ENCODE results near the gene CRYGD.

The CRYGD gene

GRCh38 chr2:208135794-208136715, 11.7 kb upstream of the CRYGD start:
- TF ChIP-seq POU6F1 (CRISPR knock-in tag; IDR thresholded peaks at IDR 0.05; ENCODE audit: borderline replicate concordance, low read depth) = no peak
- TF ChIP-seq ZNF70 (CRISPR knock-in tag; IDR thresholded peaks at IDR 0.05) = no peak
- no peak for TF ChIP-seq ZNF565 (CRISPR knock-in tag; conservative IDR thresholded peaks at IDR 0.05; ENCODE audit: low read depth)
- TF ChIP-seq CSRNP3 (CRISPR knock-in tag; IDR thresholded peaks at IDR 0.05) = no peak
- no peak for TF ChIP-seq SNAI2 (CRISPR knock-in tag; IDR thresholded peaks at IDR 0.05)
- no peak for TF ChIP-seq TSHZ2 (CRISPR knock-in tag; IDR thresholded peaks at IDR 0.05)
- no peak for TF ChIP-seq TCF4 (CRISPR knock-in tag; IDR thresholded peaks at IDR 0.05; ENCODE audit: borderline replicate concordance)
- no peak for TF ChIP-seq TOX (CRISPR knock-in tag; IDR thresholded peaks at IDR 0.05; ENCODE audit: borderline replicate concordance)
- no peak for TF ChIP-seq BACH2 (CRISPR knock-in tag; IDR thresholded peaks at IDR 0.05; ENCODE audit: borderline replicate concordance)
- no peak for TF ChIP-seq ZFP3 (CRISPR knock-in tag; IDR thresholded peaks at IDR 0.05)
- no peak for TF ChIP-seq ISL1 (CRISPR knock-in tag; IDR thresholded peaks at IDR 0.05)
- no peak for TF ChIP-seq RARB (CRISPR knock-in tag; IDR thresholded peaks at IDR 0.05)
- no peak for ATAC-seq

GRCh38 chr2:208134928-208135586, 10.7 kb upstream of the CRYGD start:
- ATAC-seq = no peak
- TF ChIP-seq ZC3H10 (CRISPR knock-in tag; IDR thresholded peaks at IDR 0.05) (no peak), TOX (CRISPR knock-in tag; IDR thresholded peaks at IDR 0.05; ENCODE audit: borderline replicate concordance) (no peak), PPARA (CRISPR knock-in tag; IDR thresholded peaks at IDR 0.05; ENCODE audit: borderline replicate concordance) (no peak), ESRRG (CRISPR knock-in tag; IDR thresholded peaks at IDR 0.05) (no peak), POU6F1 (CRISPR knock-in tag; IDR thresholded peaks at IDR 0.05; ENCODE audit: borderline replicate concordance, low read depth) (no peak), SNAI2 (CRISPR knock-in tag; IDR thresholded peaks at IDR 0.05) (no peak), ZNF70 (CRISPR knock-in tag; IDR thresholded peaks at IDR 0.05) (no peak), CREB5 (CRISPR knock-in tag; IDR thresholded peaks at IDR 0.05; ENCODE audit: low read depth) (no peak), TCF4 (CRISPR knock-in tag; IDR thresholded peaks at IDR 0.05; ENCODE audit: borderline replicate concordance) (no peak), ZNF8 (CRISPR knock-in tag; IDR thresholded peaks at IDR 0.05) (no peak), GLIS3 (CRISPR knock-in tag; IDR thresholded peaks at IDR 0.05) (no peak), TSHZ2 (CRISPR knock-in tag; IDR thresholded peaks at IDR 0.05) (no peak), ISL1 (CRISPR knock-in tag; IDR thresholded peaks at IDR 0.05) (no peak), OSR1 (CRISPR knock-in tag; IDR thresholded peaks at IDR 0.05) (no peak), ZFP30 (CRISPR knock-in tag; IDR thresholded peaks at IDR 0.05) (no peak), PATZ1 (CRISPR knock-in tag; IDR thresholded peaks at IDR 0.05; ENCODE audit: borderline replicate concordance) (no peak), ARNTL (CRISPR knock-in tag; IDR thresholded peaks at IDR 0.05; ENCODE audit: borderline replicate concordance, low read depth) (no peak)

Data from SK-N-SH treated with all-trans-retinoic acid at 6 μM for 48 hours (cell line).